ENCODE results near the gene ASS1.

DNA sequence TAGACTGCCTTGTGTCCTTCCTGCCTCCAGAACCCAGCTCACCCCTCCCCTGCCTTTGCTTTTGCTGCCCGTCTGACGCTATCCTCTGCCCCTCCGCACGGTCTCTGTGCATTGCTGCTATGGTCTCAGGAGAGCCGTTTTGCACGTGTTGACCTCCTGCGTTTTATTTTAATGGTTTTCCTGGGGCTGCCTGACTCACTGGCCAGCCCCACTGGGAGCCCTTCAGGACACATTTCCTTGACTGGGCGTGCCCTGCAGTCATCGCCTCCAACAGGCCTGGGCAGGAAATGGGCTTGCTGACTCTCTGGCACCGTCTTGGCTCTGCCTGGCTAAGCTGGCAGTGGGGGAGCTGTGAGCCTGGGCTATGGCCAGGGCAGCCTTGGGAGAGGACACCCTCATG is 17.9 kb upstream of the ASS1 start:
- TF ChIP-seq, protein P1, sequence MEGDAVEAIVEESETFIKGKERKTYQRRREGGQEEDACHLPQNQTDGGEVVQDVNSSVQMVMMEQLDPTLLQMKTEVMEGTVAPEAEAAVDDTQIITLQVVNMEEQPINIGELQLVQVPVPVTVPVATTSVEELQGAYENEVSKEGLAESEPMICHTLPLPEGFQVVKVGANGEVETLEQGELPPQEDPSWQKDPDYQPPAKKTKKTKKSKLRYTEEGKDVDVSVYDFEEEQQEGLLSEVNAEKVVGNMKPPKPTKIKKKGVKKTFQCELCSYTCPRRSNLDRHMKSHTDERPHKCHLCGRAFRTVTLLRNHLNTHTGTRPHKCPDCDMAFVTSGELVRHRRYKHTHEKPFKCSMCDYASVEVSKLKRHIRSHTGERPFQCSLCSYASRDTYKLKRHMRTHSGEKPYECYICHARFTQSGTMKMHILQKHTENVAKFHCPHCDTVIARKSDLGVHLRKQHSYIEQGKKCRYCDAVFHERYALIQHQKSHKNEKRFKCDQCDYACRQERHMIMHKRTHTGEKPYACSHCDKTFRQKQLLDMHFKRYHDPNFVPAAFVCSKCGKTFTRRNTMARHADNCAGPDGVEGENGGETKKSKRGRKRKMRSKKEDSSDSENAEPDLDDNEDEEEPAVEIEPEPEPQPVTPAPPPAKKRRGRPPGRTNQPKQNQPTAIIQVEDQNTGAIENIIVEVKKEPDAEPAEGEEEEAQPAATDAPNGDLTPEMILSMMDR (conservative IDR thresholded peaks at IDR 0.05; ENCODE audit: low read depth, low read length) = no peak
- no peak for TF ChIP-seq EZH2 (IDR thresholded peaks at IDR 0.05; ENCODE audit: low read length, unreplicated experiment)
- no peak for TF ChIP-seq EZH2phosphoT487 (IDR thresholded peaks at IDR 0.05; ENCODE audit: borderline replicate concordance, low read length)
